Endodermal cell (in vitro differentiated cells): ENCODE measurements around the gene ENDOG. TPM values are rescaled to one million over a fixed set of nuclear protein-coding genes. Genes with fewer than 3 reads are reported as not detected.
"Not testable (repeated sequence)": the region's sequence is repeated elsewhere in the genome, so short reads cannot be mapped to it uniquely, and the experiment has no call there.

Source experiments
- DNase-seq: peaks from one replicate; pipeline ENCODE4 v3.0.0-alpha.2; 2017
- H3K27ac ChIP-seq: 2 replicates; pipeline ENCODE4 v1.5.1; 2013; ENCODE audit warnings: mild to moderate bottlenecking, low read depth, low read length, moderate library complexity
- H3K27me3 ChIP-seq: 2 replicates; pipeline ENCODE4 v1.6.1; 2013; ENCODE audit warnings: mild to moderate bottlenecking, low read length, moderate library complexity; ENCODE audit not compliant: insufficient read depth, control insufficient read depth, poor library complexity, severe bottlenecking
- H3K36me3 ChIP-seq: 2 replicates; pipeline ENCODE4 v1.7.0; 2013; ENCODE audit warnings: mild to moderate bottlenecking, low read length, moderate library complexity; ENCODE audit not compliant: control insufficient read depth, insufficient read depth
- H3K4me1 ChIP-seq: one replicate; pipeline ENCODE4 v1.7.0; 2013; ENCODE audit warnings: low read length; ENCODE audit not compliant: control insufficient read depth, insufficient read depth
- H3K4me3 ChIP-seq: 2 replicates; pipeline ENCODE4 v1.5.1; 2013; ENCODE audit warnings: mild to moderate bottlenecking, low read length, moderate library complexity
- H3K9ac ChIP-seq: 2 replicates; pipeline ENCODE4 v1.6.1; 2013; ENCODE audit warnings: mild to moderate bottlenecking, low read length, moderate library complexity; ENCODE audit not compliant: poor library complexity, severe bottlenecking; ENCODE audit errors: extremely low read depth
- H3K9me3 ChIP-seq: 2 replicates; pipeline ENCODE4 v1.6.1; 2013; ENCODE audit warnings: mild to moderate bottlenecking, low read length, moderate library complexity; ENCODE audit not compliant: control insufficient read depth
- H3K27ac Mint-ChIP-seq: 2 replicates; pipeline ENCODE4 v1.8.0; 2020; ENCODE audit warnings: mixed read lengths
- H3K27me3 Mint-ChIP-seq: 2 replicates; pipeline ENCODE4 v1.8.0; 2021; ENCODE audit warnings: mild to moderate bottlenecking, mixed read lengths; ENCODE audit not compliant: insufficient read depth
- H3K36me3 Mint-ChIP-seq: 2 replicates; pipeline ENCODE4 v1.8.0; 2020; ENCODE audit warnings: low read depth, mixed read lengths
- H3K4me1 Mint-ChIP-seq: 2 replicates; pipeline ENCODE4 v1.8.0; 2020; ENCODE audit warnings: mixed read lengths
- H3K4me3 Mint-ChIP-seq: 2 replicates; pipeline ENCODE4 v1.8.0; 2020; ENCODE audit warnings: mild to moderate bottlenecking, moderate library complexity, mixed read lengths
- H3K9me3 Mint-ChIP-seq: 2 replicates; pipeline ENCODE4 v1.8.0; 2020; ENCODE audit warnings: mild to moderate bottlenecking, mixed read lengths
- CTCF ChIP-seq: fragments of 200-600 bp; sonication (generic); conservative IDR thresholded peaks from 2 replicates; pipeline ENCODE4 v1.5.0; 2021; ENCODE audit warnings: antibody characterized with exemption, mild to moderate bottlenecking
- WGBS, 2 experiments: methylation state at CpG; one replicate each; pipeline versions ENCODE4 v1.1.5 to v1.1.7; 2013; ENCODE audit warnings: missing lambda C conversion rate in 2 of 2, mixed read lengths in 1 of 2; ENCODE audit not compliant: insufficient coverage in 1 of 2, insufficient read length in 1 of 2; 5-methylcytosine and 5-hydroxymethylcytosine counted together
- total RNA-seq, 2 donors: library from RNA; stranded (reverse); fragmentation: NEBNext Ultra II Directional in 1 of 2; extraction: Animal tissue kit (Norgen Biotek cat#: 25700) in 1 of 2; gene quantifications; 2 replicates in 1 of 2; 3 replicates in 1 of 2; pipeline ENCODE4 v1.2.1, GENCODE V29; 2021

Gene ENDOG
- total RNA-seq, 2 donors from 2014 or later = 15.5 to 15.7 TPM

DNA sequence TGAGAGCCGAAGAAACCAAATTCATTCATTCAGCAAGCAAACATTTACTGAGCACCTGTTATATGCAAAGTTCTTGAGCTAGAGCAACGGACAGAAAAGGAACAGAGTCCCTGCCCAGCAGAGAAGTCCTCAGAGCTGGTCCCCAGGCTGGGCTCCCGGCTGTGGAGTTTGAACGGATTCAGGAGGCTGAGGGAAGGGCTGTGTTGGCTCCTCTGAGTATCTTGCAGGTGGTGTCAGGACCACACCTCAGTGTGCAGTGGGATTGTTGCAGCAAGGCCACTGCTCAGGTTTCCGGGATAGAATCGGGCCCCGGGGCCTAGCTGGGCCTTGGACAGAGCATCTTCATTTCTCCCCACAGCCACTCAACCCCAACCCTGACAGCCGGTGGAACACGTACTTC lies 26.2 kb upstream of the ENDOG start:
- Mint-ChIP-seq H3K4me3 (no peak overlapping the region), H3K36me3 (peaks cover 47% of the 10 kb centered on the region), H3K27me3 (no peaks in the 10 kb centered on the region), H3K9me3 (no peaks in the 10 kb centered on the region), H3K4me1 (peaks cover 12% of the 10 kb centered on the region), H3K27ac (no peak overlapping the region)
- Histone ChIP-seq H3K9ac (no peak overlapping the region), H3K4me1 (peaks cover 7% of the 10 kb centered on the region), H3K36me3 (peaks cover 51% of the 10 kb centered on the region), H3K4me3 (no peak overlapping the region), H3K27me3 (no peaks in the 10 kb centered on the region), H3K9me3 (no peaks in the 10 kb centered on the region), H3K27ac (no peak overlapping the region)
- WGBS, 2 experiments = 96 to 97% methylated on average over 3 to 9 of the region's 9 CpGs
- no peak for TF ChIP-seq CTCF
- DNase-seq = no peak

GRCh38 chr9:128792978-128793686 lies 25.2 kb upstream of the ENDOG start:
- H3K9me3 ChIP-seq = no peaks in the 10 kb centered on the region
- Mint-ChIP-seq H3K4me3 (no peak overlapping the region), H3K27me3 (no peaks in the 10 kb centered on the region), H3K4me1 (peaks cover 6% of the 10 kb centered on the region), H3K9me3 (no peaks in the 10 kb centered on the region), H3K36me3 (peaks cover 51% of the 10 kb centered on the region), H3K27ac (no peak overlapping the region)
- 90 to 92% methylated on average over 6 to 8 of the region's 8 CpGs for WGBS, 2 experiments
- H3K27ac ChIP-seq = no peak overlapping the region
- no peak overlapping the region for H3K9ac ChIP-seq
- H3K4me3 ChIP-seq = no peak overlapping the region
- TF ChIP-seq CTCF = no peak
- H3K36me3 ChIP-seq = peaks cover 56% of the 10 kb centered on the region
- H3K27me3 ChIP-seq = no peaks in the 10 kb centered on the region
- DNase-seq = no peak
- peaks cover 6% of the 10 kb centered on the region for H3K4me1 ChIP-seq

GRCh38 chr9:128794961-128795360 lies 23.3 kb upstream of the ENDOG start:
- peaks cover 52% of the 10 kb centered on the region for H3K36me3 Mint-ChIP-seq
- not testable (repeated sequence) for H3K27ac ChIP-seq, H3K4me1 Mint-ChIP-seq, H3K9me3 Mint-ChIP-seq, H3K27me3 Mint-ChIP-seq, H3K27me3 ChIP-seq, H3K27ac Mint-ChIP-seq, DNase-seq, H3K4me3 ChIP-seq, H3K4me1 ChIP-seq, H3K4me3 Mint-ChIP-seq, H3K9me3 ChIP-seq, H3K9ac ChIP-seq
- WGBS, 2 experiments = 40 to 50% methylated on average over 2 of the region's 2 CpGs
- peaks cover 63% of the 10 kb centered on the region for H3K36me3 ChIP-seq

GRCh38 chr9:128798896-128799295 lies 19.4 kb upstream of the ENDOG start:
- peaks cover 55% of the 10 kb centered on the region for H3K36me3 ChIP-seq
- TF ChIP-seq CTCF = no peak
- H3K4me3 ChIP-seq = no peak overlapping the region
- no peaks in the 10 kb centered on the region for H3K4me1 ChIP-seq
- peaks cover 56% of the 10 kb centered on the region for H3K36me3 Mint-ChIP-seq
- no peaks in the 10 kb centered on the region for H3K27me3 ChIP-seq
- no peak overlapping the region for H3K27ac ChIP-seq
- no peak for DNase-seq
- H3K9me3 ChIP-seq = no peaks in the 10 kb centered on the region
- H3K4me3 Mint-ChIP-seq = no peak overlapping the region
- no peaks in the 10 kb centered on the region for H3K9me3 Mint-ChIP-seq
- H3K27ac Mint-ChIP-seq = no peak overlapping the region
- WGBS, 2 experiments = 88 to 100% methylated on average over 2 to 8 of the region's 8 CpGs
- no peaks in the 10 kb centered on the region for H3K27me3 Mint-ChIP-seq
- no peak overlapping the region for H3K9ac ChIP-seq
- no peaks in the 10 kb centered on the region for H3K4me1 Mint-ChIP-seq
